MCF 10A (cell line): ENCODE results near the gene TLN1. TPM values are rescaled to one million over a fixed set of nuclear protein-coding genes. Genes with fewer than 3 reads are reported as not detected.

Experiments used
- BruUV-seq: library from RNA; stranded (reverse); fragments of 400-500 nt; replicated peaks from 2 replicates; lab custom pipeline; 2021; lab: Mats Ljungman, UMichigan
- CTCF ChIA-PET: fragments of 300-600 bp; sonication (Branson Sonifier 250); formaldehyde crosslinking; extraction: SDS; loops from one replicate; lab custom pipeline; 2021; ENCODE audit warnings: antibody characterized with exemption, inconsistent platforms; lab: Yijun Ruan, JAX
- POLR2A ChIA-PET: fragments of 300-600, 350-650 bp; sonication (Branson Sonifier 250); formaldehyde crosslinking; extraction: SDS; loops from one replicate; lab custom pipeline; 2020; ENCODE audit warnings: antibody characterized with exemption, inconsistent platforms; lab: Yijun Ruan, JAX
- DNase-seq: peaks from one replicate; pipeline ENCODE4 v3.0.0-alpha.2; 2018; ENCODE audit not compliant: unreplicated experiment
- H3K27ac Mint-ChIP-seq: one replicate; pipeline ENCODE4 v1.8.0; 2022; ENCODE audit warnings: mild to moderate bottlenecking, low read depth, mixed read lengths; ENCODE audit not compliant: unreplicated experiment
- H3K27me3 Mint-ChIP-seq: one replicate; pipeline ENCODE4 v1.8.0; 2022; ENCODE audit warnings: mixed read lengths; ENCODE audit not compliant: insufficient read depth, unreplicated experiment
- H3K36me3 Mint-ChIP-seq: one replicate; pipeline ENCODE4 v1.8.0; 2022; ENCODE audit warnings: mild to moderate bottlenecking, moderate library complexity, mixed read lengths; ENCODE audit not compliant: insufficient read depth, unreplicated experiment
- H3K4me1 Mint-ChIP-seq: one replicate; pipeline ENCODE4 v1.8.0; 2022; ENCODE audit warnings: mixed read lengths; ENCODE audit not compliant: insufficient read depth, unreplicated experiment
- H3K4me3 Mint-ChIP-seq: one replicate; pipeline ENCODE4 v1.8.0; 2022; ENCODE audit warnings: mild to moderate bottlenecking, moderate library complexity, mixed read lengths; ENCODE audit not compliant: unreplicated experiment
- H3K9me3 Mint-ChIP-seq: one replicate; pipeline ENCODE4 v1.8.0; 2022; ENCODE audit warnings: mixed read lengths; ENCODE audit not compliant: unreplicated experiment
- CTCF ChIP-seq: fragments of 200-600 bp; IDR thresholded peaks from one replicate; pipeline ENCODE4 v1.8.0; 2022; ENCODE audit warnings: antibody characterized with exemption, mild to moderate bottlenecking; ENCODE audit not compliant: unreplicated experiment
- intact Hi-C: fragments of 100-400 bp; cut with micrococcal nuclease; formaldehyde crosslinking; loops from 2 replicates; pipeline ENCODE4 v1.14.1; 2022
- total RNA-seq: library from RNA; stranded (reverse); gene quantifications from 2 replicates; pipeline ENCODE4 v1.2.3, GENCODE V29; 2022

The TLN1 gene
- total RNA-seq, 1 experiment from 2014 or later, result 224 TPM

- CTCF ChIA-PET, result interaction anchor here (0.6 to 11.0 kb wide), 19 partner anchors 11 to 1162 kb away, joined by 3 to 119 read pairs (median 5); partner anchors contain the start of genes CA9, CREB3 and TLN1
- Mint-ChIP-seq H3K4me1 (peaks cover 25% of the 10 kb centered on the region), H3K9me3 (no peaks in the 10 kb centered on the region), H3K36me3 (peaks cover 36% of the 10 kb centered on the region), H3K4me3 (peak overlapping the region; percentile 62), H3K27ac (peak overlapping the region; percentile 100), H3K27me3 (no peaks in the 10 kb centered on the region)
- no TSS peak for BruUV-seq
- no peak for DNase-seq
- no peak for TF ChIP-seq CTCF
- POLR2A ChIA-PET, result interaction anchor here (0.7 to 5.4 kb wide), 14 partner anchors 12 to 580 kb away, joined by 3 to 61 read pairs (median 7); partner anchors contain the start of genes ATOSB, CREB3, FANCG and GBA2
- intact Hi-C loops, result loop anchor here (2.0 to 10.0 kb wide), 4 partner anchors 30 to 246 kb away; partner anchors contain the start of genes HRCT1, SPAAR and TPM2
Measured at GRCh38 chr9:35658968-35659220, 73.1 kb downstream of the TLN1 start.

GRCh38 chr9:35658137-35658967 lies 73.6 kb downstream of the TLN1 start, which contains the start of gene CCDC107:
Gene CCDC107, plus strand, starts transcription at chr9:35658292. Its CDS starts 88 bp downstream, at chr9:35658380.
- BruUV-seq, result TSS peak; percentile 51
- H3K9me3 Mint-ChIP-seq, result no peaks in the 10 kb centered on the region
- DNase-seq, result peak; percentile 80
- intact Hi-C loops, result loop anchor here (2.0 to 10.0 kb wide), 4 partner anchors 30 to 246 kb away; partner anchors contain the start of genes HRCT1, SPAAR and TPM2
- H3K4me3 Mint-ChIP-seq, result peak within 1 kb of the TSS; percentile 62
- peaks cover 25% of the 10 kb centered on the region for H3K4me1 Mint-ChIP-seq
- peaks cover 36% of the 10 kb centered on the region for H3K36me3 Mint-ChIP-seq
- H3K27me3 Mint-ChIP-seq, result no peaks in the 10 kb centered on the region
- CTCF ChIA-PET, result interaction anchor here (0.6 to 11.0 kb wide), 28 partner anchors 11 to 1411 kb away, joined by 3 to 119 read pairs (median 4); partner anchors contain the start of genes CA9, CREB3 and TLN1
- TF ChIP-seq CTCF, result peak; percentile 65
- POLR2A ChIA-PET, result interaction anchor here (0.6 to 5.4 kb wide), 28 partner anchors 12 to 579 kb away, joined by 3 to 61 read pairs (median 6); partner anchors contain the start of genes ATOSB, CREB3, FANCG and GBA2
- peak within 1 kb of the TSS; percentile 100 for H3K27ac Mint-ChIP-seq

- Mint-ChIP-seq H3K4me3 (peak within 1 kb of the TSS; percentile 62), H3K27me3 (no peaks in the 10 kb centered on the region), H3K27ac (peak within 1 kb of the TSS; percentile 100), H3K36me3 (peaks cover 33% of the 10 kb centered on the region), H3K4me1 (peaks cover 21% of the 10 kb centered on the region), H3K9me3 (no peaks in the 10 kb centered on the region)
- no TSS peak for BruUV-seq
- peak; percentile 99 for DNase-seq
- ChIA-PET CTCF (interaction anchor here (0.5 to 11.0 kb wide), 20 partner anchors 11 to 1411 kb away, joined by 3 to 119 read pairs (median 4); partner anchors contain the start of genes CREB3 and TLN1), POLR2A (interaction anchor here (0.6 to 5.4 kb wide), 29 partner anchors 11 to 578 kb away, joined by 3 to 61 read pairs (median 5); partner anchors contain the start of genes ATOSB, CREB3, FANCG and GBA2)
- TF ChIP-seq CTCF, result no peak
- intact Hi-C loops, result loop anchor here (2.0 to 10.0 kb wide), 4 partner anchors 31 to 247 kb away; partner anchors contain the start of genes HRCT1, SPAAR and TPM2
Measured at GRCh38 chr9:35657546-35658136, 74.4 kb downstream of the TLN1 start, which contains the start of gene RMRP. Gene RMRP, minus strand, starts transcription at chr9:35658019.
